Islet of Langerhans (tissue), 1 donor: ENCODE results near the gene SFMBT2.
"Not testable (repeated sequence)": the region's sequence is repeated elsewhere in the genome, so short reads cannot be mapped to it uniquely, and the experiment has no call there.

Experiments
- FAIRE-seq: peaks from one replicate; lab custom pipeline; 2011; peaks lifted over from hg19 to GRCh38; lab: Jason Lieb, UNC

SFMBT2 gene

DNA sequence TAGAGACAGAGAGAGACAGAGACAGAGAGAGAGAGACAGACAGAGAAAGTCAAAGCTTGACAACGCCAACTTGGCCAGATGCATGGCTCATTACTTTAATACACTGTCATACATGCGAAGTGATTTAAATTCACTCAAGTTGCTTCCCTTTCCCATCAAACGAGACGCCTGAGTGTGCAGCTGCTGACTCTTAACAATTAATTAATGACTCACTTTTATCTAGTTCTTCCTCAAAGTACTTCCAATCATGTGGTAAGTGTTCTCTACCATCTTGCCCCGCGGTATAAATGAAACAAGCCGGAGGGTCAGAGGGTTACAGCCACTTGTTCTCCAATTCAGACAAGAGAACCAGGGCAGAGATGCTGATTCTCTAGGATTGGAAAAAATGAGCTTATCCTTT is 90.8 kb downstream of the SFMBT2 start:
- FAIRE-seq = peak; percentile 86

DNA sequence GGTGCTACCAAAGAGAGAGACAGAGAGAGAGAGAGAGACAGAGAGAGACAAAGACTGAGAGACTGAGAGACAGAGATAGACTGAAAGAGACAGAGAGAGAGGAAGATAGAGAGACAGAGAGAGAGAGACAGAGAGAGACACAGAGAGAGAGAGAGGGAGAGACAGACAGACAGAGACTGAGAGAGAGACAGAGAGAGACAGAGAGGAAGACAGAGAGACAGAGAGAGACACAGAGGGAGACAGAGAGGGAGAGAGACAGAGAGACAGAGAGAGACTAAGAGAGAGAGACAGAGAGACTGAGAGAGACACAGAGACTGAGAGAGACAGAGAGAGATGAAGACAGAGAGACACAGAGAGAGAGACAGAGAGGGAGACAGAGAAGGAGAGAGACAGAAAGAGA is 91.2 kb downstream of the SFMBT2 start:
- no peak for FAIRE-seq

DNA sequence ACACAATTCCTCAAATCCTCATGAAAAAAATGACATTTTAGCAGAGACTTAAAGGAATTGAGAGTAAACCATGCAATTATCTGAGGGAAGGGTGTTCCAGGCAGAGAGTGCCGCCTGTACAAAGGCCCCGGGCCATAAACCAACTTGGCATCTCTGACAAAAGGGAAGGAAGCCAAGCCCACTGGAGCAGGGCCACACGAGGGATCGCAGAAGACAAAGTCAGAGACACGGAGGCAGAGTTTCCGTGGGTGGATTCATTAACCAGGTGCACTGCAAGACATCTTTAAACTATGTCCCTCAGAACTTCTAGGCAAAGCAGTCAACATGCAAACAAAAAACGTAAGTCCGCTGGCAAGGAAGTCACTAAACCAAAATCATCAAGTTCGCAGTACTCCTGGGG is 92.0 kb downstream of the SFMBT2 start:
- no peak for FAIRE-seq

DNA sequence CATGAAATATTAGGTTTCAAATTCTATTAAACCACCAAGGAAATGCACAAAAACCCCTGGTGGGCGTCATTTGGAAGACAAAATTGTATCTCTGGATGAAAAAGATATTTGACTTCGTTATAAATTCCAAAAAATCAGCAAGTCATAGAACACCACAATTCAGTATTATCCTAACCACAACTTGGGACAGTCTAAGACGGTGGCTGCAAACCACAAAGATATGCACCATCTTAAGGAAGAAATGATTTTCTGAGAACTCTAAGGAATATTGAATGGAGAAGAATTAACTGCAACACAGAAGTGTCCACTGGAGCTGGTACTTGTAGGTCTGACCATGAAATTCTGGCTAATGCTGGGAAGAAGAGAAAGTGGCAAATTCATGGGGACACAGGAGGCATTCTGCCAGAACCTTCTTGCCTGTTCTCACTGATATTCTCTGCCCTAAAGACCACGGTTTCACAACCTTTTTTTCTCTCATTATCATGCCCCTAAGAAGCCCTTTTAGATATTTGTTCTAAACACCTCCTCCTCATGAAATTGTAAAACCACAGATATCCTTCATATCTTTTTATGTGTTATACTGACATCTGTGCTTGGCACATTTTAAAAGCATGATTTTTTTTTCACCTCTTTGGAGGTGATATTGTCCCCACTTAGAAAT is 92.9 kb downstream of the SFMBT2 start:
- FAIRE-seq = no peak

DNA sequence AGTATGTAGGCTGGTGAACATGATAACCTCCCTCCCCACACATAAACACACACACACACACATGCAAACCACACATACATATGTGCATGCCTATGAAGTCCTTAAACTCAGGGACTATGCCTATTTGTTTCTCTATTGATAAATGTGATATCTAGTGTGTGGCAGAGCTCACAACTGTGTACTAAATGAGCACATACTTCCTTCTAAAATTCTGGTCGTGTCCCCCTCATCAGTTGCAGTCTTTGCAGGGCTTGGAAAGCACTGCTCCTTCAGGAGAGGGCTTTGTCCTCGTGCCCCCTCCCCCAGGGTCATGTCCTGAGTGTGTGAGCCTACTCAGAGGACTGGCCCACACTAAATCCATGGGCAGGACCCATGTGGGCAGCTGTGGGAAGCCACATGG is 94.0 kb downstream of the SFMBT2 start:
- no peak for FAIRE-seq

DNA sequence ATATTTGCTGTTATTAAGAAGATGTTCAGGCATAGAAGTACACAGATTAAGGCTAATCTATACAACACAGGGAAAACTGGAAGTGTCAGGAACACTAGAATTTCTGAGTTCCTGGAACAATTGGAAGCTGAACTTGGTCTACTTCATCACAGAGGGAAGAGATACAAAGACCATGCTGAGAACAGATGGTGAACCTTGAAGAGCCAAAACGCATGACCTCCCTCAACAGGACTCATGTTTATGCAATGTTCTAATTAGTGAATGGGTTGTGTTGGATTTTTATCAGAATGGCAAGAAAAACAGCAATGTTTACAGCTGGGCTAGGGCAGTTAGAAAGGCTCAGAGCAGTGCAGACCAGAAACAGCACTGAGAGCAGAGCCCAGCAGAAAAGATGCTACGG is 94.9 kb downstream of the SFMBT2 start:
- no peak for FAIRE-seq

DNA sequence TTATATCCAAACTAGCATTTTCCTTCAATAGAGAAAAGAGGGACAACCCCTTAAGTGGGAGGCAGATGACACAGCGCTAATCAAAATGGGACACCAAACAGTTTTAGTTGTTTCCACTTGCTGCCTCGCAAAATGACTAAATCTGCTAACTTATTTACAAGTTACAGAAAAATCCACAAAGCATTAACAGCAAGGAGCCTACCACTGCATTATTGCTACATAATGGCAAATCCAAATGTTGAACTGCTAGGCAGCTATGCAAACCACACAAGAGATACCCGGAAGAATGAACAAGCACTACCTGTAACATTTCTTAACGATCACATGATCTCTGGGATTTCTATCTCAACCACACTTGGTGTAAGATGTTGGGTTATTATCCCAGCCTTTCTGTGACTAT is 96.7 kb downstream of the SFMBT2 start:
- FAIRE-seq = no peak

DNA sequence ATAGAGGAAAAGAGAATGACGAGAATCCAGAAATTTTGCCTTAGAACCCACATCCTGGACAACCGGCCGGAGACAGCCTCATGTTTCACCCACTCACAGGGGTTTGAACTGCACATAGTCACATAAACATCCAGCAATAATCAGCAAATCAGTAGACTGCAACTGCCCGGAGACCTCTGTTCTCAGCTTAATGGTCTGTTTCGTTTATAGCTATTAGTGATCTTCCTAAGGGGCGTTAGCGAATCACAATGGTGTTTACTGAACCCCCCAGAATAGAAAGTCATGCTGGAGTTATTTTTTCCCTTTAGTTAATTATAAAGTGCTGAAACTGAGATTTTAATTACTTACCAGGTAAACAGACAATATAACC is 98.4 kb downstream of the SFMBT2 start:
- FAIRE-seq = no peak

DNA sequence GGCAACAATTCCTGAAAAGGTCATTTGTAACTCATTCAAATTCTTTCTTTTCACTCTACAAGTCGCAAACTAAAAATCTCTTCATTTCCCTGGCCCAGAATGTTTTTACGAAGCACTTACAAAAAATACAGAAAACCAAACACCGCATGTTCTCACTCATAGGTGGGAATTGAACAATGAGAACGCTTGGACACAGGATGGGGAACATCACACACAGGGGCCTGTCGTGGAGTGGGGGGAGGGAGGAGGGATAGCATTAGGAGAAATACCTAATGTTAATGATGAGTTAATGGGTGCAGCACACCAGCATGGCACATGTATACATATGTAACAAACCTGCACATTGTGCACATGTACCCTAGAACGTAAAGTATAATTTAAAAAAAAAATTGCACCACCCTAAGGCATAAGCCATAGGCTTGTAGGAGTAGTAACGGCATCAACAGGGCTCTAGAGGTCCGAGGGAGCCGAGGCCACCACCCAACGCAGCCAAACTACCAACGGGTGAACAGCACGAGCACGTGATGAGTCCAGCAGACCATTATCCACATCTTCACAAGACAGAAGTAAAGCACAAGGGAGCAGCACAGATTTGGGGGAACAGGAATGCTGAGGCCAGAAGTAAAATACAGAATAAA is 98.9 kb downstream of the SFMBT2 start:
- not testable (repeated sequence) for FAIRE-seq

DNA sequence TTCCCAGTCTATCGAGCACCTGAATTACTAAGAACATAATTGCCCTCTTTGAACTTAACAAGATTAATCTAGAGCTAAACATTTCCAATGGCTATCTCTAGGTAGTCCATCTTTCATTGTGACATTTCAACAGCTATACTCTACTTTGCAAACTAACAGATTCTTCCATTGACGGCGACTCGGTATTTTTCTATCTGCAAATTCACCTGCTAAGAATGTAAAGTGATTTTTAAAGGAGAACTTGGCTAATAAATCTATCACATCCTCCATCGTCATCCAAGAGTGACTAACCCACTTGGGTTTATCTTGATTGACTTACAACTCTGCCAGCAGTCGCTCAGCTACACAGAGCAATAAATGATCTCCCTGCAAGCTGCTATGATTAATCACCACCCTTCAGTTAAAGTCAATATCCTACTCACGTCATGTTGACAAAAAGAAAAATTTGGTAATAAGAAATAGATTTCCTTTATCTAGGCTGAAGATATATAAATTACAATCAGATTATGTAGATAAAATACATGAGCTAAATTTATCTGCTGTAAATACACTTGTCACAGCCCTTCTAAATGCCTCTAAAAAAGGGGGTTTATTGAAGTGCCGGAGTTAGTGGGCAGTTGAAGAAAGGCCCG is 99.5 kb downstream of the SFMBT2 start:
- FAIRE-seq = peak; percentile 24

DNA sequence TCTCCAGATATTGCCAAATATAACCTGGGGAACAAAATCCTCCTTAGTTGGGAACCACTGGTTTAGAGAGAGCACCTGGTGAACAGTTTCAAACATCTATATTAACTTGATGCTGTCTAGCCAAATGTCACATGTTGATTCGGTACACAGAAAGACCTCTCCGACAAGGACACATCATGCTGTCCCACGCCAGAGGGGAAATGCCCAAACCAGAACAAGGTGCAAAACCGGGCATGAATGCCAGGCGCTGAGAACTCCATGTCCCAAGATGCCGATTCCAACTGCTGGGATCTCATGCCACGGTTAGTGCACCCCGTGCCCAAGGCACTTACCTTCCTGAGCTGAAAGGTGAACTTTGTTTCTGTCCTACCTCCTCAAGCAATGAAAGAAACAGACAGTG is 100.8 kb downstream of the SFMBT2 start:
- FAIRE-seq = no peak

DNA sequence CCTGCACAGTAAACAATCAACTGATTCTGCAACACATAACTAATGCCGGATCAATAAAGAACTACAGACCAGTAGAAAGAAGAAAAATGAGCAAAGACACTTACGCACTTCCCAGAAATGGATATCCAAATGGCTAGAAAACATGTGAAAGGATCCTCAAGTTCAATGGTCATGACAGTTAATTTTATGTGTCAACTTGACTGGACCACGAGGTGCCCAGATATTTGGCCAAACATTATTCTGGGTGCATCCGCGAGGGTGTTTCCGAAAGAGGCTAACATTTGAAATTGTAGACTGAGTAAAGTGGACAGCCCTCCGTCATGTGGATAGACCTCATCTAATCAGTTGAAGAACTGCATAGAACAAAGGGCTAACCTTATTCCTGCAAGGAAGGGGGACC is 102.0 kb downstream of the SFMBT2 start:
- FAIRE-seq = no peak

DNA sequence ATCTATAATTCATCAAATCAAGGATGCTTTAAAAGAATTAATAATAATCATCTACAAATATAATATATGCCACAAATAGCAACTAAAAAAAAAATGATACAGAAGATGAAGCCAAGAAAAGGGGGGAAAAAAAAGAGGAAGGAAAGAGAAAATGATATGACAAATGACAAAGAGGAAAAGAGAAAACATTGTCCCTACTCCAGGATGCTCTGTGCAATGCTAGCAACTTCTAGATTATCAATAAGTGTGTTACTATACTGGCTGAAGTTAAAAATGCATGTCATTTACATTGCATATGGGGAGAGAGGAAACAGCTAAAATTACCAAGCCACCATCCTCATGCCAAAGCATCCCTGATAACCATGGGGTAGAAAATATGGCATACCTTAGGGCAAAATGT is 104.2 kb downstream of the SFMBT2 start:
- FAIRE-seq = no peak

DNA sequence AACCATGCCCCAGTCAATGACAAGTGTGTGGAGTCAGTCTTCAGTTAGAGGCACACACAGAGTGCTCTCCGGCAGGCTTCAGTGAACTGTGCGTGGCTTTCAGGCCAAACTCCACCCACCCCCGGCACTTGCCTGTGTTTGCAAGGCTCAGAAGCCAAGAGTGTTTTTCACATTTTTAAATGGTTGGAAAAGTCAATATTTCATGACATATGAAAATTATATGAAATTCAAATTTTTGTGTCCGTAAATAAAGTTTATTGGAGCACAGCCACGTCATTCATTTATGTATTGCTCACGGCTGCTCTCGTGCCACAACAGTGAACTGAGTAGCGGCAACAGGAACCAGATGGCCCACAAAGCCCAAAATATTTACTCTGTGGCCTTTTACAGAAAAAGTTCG is 104.7 kb downstream of the SFMBT2 start:
- no peak for FAIRE-seq

DNA sequence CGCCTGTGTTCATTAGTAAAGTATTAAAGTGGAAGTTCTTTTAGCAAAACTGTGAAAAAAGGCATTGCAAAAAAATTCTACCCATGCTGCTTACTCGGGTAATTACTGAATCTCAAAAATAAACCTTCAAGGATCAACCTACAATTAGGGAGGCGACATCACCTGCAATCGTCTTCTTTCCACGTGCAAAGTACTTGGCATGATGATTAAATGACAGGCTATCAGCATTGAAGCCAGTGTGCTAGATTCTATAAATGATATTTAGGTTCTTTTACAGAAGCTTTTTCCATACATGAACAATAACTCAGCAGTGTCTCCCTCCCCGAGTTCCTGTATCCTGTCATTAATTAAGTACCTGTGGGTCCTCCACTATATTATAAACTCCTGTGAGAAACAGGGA is 105.8 kb downstream of the SFMBT2 start:
- FAIRE-seq = no peak

DNA sequence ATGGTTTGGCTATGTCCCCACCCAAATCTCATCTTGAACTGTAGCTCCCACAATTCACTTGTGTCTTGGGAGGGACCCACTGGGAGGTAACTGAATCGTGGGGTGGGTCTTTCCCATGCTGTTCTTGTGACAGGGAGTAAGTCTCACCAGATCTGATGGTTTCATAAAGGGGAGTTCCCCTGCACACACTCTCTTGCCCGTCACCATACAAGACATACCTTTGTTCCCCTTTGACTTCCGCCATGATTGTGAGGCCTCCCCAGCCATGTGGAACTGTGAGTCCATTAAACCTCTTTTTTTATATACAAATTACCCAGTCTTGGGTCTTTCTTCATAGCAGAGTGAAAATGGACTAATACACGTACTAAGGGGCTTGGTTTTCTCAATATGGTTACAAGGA is 106.7 kb downstream of the SFMBT2 start:
- no peak for FAIRE-seq

DNA sequence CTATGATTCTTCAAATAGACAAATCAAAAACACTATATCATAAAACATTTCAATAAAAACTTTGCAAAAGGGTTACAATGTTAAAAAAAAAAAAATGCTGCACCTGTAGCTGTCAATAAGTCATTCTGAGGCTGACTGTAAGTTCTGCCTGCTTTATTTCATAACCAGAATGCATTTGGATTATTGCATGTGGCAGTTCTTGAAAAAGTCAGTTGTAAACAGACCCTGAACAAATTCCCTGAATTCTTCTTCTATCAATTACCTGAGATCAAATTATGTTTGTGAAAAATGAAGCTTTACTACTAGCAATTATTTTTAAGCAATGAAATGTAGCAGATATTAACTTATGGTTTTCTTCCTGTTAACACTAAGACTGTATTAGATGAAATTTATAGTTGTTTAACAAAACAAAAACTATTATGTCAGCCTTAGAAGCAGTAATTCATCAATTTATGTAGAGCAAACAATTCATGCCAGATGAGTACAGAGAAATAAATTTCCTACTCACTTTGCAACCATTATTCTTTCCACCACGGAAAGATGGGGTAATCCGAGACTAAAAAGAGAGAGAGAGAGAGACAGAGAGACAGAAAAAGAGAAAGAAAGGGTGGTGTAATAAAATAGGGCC is 107.8 kb downstream of the SFMBT2 start:
- no peak for FAIRE-seq

DNA sequence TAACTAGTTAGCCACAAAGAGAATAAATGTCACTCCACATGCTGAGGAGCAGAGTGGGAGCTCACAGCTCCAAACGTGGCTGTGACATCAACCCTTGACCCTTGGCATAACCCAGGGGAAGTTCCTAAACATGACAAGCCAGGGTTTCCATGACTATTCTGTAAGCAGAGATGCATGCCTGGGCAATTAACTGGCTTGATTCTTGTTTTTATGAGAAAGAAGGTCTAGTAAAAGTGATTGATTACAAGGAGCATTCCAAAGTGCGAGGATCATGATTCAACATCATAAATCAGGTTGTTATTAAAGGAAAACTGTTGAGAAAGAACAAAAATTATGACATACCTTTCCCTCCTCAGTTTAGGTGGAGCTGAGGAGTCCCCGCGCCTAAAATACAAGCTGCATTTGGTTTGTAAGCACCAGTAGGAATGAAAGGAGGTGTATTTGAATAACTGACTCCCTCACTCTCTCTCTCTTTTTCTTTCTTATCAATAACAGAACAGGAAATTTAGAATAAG is 108.4 kb downstream of the SFMBT2 start:
- FAIRE-seq = no peak

DNA sequence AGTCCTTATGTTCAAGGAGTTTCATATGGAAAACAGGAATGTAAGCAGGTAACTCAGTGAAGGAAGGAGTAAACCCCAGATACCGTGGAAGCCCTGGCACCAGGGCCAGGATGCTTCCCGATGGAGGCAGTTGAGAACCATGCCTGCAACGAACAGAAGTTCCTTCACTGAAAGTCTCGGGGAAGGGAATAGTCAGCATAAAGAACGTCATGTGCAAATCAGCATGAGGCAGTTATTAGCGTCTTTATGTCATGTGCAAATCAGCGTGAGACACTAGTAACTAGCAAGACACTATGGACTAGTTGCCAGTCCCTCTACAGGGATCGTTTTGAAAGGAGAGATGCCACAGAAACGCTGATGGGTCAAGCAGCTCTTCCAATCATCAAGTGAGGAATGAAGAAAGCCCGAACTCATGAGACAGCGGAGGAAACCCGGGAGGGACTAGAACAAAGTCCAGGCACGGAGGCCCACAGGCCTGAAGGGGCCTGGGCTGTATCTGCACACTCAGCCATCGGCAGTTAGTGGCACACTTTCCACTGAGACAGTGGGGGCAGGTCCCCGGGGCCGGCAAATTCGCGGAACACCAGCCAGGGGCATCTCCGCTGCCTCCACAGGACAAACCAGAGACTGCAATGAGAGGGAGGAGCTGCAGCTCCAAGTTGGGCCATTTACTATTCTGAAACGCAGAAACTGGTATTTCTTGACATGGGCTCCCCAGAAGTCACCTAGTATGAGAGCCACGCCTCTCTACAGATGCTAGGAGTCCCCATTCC is 109.6 kb downstream of the SFMBT2 start:
- no peak for FAIRE-seq

DNA sequence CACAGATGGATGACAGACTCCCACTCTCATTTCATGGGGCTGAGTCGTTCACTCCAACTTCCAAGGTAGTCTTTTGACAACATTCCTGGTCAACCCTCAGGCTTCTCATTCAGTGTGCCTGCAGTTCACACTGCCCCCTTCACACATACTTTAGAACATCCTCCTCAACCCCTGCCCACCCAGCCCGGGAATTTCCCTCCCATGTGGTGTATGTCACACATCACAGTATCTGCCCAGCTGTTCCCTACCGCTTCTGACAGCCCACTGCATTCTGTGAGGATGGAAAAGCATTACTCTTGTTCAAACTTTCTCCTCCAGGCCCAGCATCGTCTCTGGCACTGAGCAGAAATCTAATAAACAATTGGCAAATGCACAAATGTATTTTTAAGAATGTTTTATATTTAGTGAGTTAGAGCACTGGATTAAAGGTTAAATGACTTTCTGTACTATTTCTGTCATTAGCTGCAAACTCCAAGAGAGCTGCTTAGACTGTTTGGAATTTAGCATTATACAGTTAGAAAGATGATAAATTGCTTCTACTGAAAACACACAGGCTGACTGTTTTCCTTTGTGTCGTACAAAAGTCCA is 110.4 kb downstream of the SFMBT2 start:
- FAIRE-seq = no peak

DNA sequence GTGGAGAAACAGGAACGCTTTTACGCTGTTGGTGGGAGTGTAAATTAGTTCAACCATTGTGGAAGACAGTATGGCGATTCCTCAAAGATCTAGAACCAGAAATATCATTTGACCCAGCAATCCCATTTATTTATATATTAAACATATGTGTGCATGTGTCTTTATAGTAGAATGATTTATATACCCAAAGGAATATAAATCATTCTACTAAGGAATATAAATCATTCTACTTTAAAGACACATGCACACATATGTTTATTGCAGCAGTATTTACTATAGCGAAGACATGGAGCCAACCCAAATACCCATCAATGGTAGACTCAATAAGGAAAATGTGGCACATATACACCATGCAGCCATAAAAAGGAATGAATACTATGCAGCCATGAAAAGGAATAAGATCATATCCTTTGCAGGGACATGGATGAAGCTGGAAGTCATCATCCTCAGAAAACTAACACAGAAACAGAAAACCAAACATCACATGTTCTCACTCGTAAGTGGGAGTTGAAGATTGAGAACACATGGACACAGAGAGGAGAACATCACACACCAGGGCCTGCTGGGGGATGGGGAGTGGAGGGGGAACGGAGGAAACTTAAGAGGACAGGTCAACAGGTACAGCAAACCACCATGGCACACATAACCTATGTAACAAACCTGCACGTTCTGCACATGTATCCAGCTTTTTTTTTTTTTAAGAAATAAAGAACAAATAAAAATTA is 111.1 kb downstream of the SFMBT2 start:
- not testable (repeated sequence) for FAIRE-seq
